HUES64 (cell line): Measurements from ENCODE around the gene PRSS1.
"Not testable (repeated sequence)": the region's sequence is repeated elsewhere in the genome, so short reads cannot be mapped to it uniquely, and the experiment has no call there.

ENCODE experiments used
- H3K27ac ChIP-seq: 2 replicates; pipeline ENCODE4 v1.7.0; 2013; ENCODE audit warnings: low read depth, low read length, inconsistent platforms
- H3K27me3 ChIP-seq: 2 replicates; pipeline ENCODE4 v1.6.1; 2013; ENCODE audit warnings: mild to moderate bottlenecking, low read length; ENCODE audit not compliant: insufficient read depth
- H3K36me3 ChIP-seq: 2 replicates; pipeline ENCODE4 v1.6.1; 2013; ENCODE audit warnings: mild to moderate bottlenecking, low read length; ENCODE audit not compliant: insufficient read depth
- H3K4me1 ChIP-seq: 2 replicates; pipeline ENCODE4 v1.6.1; 2013; ENCODE audit warnings: mild to moderate bottlenecking, low read length, moderate library complexity; ENCODE audit not compliant: insufficient read depth
- H3K4me3 ChIP-seq: 2 replicates; pipeline ENCODE4 v1.5.1; 2013; ENCODE audit warnings: mild to moderate bottlenecking, low read length, moderate library complexity
- H3K9ac ChIP-seq: 2 replicates; pipeline ENCODE4 v1.6.1; 2013; ENCODE audit warnings: mild to moderate bottlenecking, low read depth, low read length
- H3K9me3 ChIP-seq: 2 replicates; pipeline ENCODE4 v1.6.1; 2013; ENCODE audit warnings: low read depth, low read length; ENCODE audit not compliant: insufficient read depth
- WGBS: fragments of 150-250, 120-280 bp; methylation state at CpG from one replicate; pipeline ENCODE4 v1.1.7; 2013; ENCODE audit warnings: missing lambda C conversion rate; 5-methylcytosine and 5-hydroxymethylcytosine counted together

PRSS1 gene

DNA sequence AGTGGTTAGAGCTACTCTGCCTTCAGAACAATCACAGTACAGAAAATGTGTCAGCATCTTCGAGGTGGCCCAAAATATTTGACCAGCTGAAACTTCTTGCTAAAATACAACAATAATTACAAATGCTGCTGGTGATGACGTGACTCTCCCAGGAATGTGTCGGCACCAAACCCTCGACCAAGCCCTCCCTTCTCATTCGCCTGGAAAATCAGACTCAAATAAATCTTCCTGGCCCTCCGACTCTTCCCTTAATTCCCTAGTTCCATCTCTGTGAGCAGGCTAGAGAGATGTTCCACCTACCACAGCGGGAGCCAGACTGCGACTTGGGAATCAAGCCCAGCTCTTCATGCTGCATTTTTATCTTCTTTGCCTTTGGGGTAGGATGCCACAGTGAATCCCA is 25.6 kb downstream of the PRSS1 start:
- Histone ChIP-seq H3K9me3 (no peaks in the 10 kb centered on the region), H3K27me3 (no peaks in the 10 kb centered on the region), H3K4me3 (no peak overlapping the region), H3K27ac (no peak overlapping the region), H3K4me1 (no peaks in the 10 kb centered on the region), H3K36me3 (no peaks in the 10 kb centered on the region), H3K9ac (no peak overlapping the region)
- WGBS, result 69% methylated on average over 8 of the region's 8 CpGs

DNA sequence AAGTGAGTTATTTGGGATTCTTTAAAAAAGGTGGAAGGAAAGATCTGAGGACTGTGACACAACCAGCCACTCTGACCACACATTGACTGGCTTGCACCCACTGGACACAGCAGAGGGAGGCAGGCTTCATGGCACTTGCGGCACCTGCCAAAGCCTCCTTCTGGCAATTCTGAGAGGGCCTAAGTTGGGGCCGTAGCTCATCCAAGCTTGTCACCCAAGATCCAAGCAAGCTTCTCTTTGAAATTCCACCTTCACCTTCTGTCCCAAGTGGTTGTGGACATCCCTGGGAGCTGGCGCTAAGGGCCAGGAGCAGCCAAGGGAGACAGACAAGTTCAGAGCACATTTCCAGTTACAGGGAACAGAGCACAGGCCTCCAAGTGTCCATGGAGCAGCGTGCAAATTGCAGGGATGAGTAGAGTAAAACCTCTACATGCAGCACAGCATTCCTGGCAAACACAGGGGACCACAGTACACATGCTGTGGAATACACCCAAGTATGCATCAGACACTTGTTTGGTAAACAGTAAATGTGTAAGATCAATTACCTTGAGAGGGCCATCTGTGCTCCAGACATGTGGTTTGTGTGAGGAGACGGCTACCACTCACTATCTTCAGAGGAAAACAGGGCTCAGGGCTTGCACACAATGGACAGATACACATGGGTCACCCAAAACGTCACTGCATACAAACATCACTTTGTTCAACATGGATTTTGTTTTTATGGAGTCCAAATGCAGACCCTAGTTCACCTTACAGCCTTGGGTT is 26.3 kb downstream of the PRSS1 start:
- H3K9ac ChIP-seq, H3K4me1 ChIP-seq, H3K9me3 ChIP-seq, H3K27ac ChIP-seq, H3K36me3 ChIP-seq, H3K27me3 ChIP-seq, H3K4me3 ChIP-seq: not testable (repeated sequence)
- WGBS, result 77% methylated on average over 6 of the region's 6 CpGs

DNA sequence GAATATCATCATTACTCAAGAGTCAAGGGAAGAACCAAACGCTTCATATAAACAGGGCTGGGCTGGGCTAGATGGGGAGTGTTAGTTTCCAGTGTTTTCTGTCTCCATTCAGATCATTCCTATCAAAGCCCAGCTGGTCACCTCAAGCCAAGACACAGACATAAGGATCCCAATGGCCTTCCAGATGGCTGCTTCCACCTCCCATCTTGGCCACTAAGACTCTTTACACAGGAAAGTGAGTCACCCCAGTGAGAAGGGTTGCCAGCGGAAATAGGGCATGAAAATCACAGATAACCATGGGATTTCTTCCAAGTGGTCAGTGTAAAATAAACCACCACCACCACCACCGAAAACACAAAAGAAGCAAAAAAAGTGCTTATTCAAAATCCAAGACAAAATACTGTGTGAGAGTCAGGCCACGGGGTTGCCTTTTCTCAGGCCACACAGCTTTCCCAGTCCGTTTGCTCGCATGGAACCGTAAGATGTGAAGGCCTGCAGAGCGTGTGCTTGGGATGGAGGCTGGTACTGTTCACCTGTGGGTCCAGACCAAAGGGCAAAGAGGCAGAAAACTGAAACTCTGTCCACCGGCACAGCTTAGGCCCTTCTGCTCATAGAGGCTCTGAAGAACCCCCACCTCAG is 27.1 kb downstream of the PRSS1 start:
- no peak overlapping the region for H3K4me3 ChIP-seq
- H3K36me3 ChIP-seq, result no peaks in the 10 kb centered on the region
- no peaks in the 10 kb centered on the region for H3K27me3 ChIP-seq
- no peaks in the 10 kb centered on the region for H3K4me1 ChIP-seq
- H3K9me3 ChIP-seq, result no peaks in the 10 kb centered on the region
- no peak overlapping the region for H3K9ac ChIP-seq
- WGBS, result 79% methylated on average over 8 of the region's 9 CpGs
- H3K27ac ChIP-seq, result no peak overlapping the region

DNA sequence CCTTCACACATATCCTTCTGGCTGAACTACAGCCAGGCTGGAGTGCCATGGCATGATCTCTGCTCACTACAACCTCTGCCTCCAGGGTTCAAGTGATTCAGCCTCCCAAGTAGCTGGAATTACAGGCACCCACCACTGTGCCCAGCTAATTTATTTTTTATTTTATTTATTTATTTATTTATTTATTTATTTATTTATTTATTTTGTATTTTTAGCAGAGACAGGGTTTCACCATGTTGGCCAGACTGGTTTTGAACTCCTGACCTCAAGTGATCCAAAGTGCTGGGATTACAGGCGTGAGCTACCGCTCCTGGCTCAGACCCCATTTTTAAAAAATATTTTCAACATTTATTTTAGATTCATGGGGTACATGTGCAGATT is 27.6 kb downstream of the PRSS1 start:
- H3K4me3 ChIP-seq, H3K9ac ChIP-seq, H3K9me3 ChIP-seq, H3K36me3 ChIP-seq, H3K27me3 ChIP-seq, H3K27ac ChIP-seq, H3K4me1 ChIP-seq: not testable (repeated sequence)
- 100% methylated on average over 2 of the region's 2 CpGs for WGBS

DNA sequence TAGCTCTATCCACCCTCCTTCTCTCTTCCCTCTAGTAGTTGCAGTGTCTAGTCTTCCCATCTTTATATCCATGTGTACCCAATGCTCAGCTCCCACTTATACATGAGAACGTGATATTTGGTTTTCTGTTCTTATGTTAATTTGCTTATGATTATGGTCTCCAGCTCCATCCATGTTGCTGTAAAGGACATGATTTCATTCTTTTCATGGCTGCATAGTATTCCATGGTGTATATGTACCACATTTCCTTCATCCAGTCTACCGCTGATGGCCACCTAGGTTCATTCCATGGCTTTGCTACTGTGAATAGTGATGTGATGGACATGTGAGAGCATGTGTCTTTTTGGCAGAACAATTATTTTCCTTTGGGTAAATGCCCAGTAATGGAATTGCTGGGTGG is 28.0 kb downstream of the PRSS1 start:
- no peaks in the 10 kb centered on the region for H3K4me1 ChIP-seq
- 88% methylated on average over 1 of the region's 2 CpGs for WGBS
- no peaks in the 10 kb centered on the region for H3K27me3 ChIP-seq
- no peaks in the 10 kb centered on the region for H3K9me3 ChIP-seq
- H3K9ac ChIP-seq, result no peak overlapping the region
- no peak overlapping the region for H3K27ac ChIP-seq
- no peak overlapping the region for H3K4me3 ChIP-seq
- H3K36me3 ChIP-seq, result no peaks in the 10 kb centered on the region

DNA sequence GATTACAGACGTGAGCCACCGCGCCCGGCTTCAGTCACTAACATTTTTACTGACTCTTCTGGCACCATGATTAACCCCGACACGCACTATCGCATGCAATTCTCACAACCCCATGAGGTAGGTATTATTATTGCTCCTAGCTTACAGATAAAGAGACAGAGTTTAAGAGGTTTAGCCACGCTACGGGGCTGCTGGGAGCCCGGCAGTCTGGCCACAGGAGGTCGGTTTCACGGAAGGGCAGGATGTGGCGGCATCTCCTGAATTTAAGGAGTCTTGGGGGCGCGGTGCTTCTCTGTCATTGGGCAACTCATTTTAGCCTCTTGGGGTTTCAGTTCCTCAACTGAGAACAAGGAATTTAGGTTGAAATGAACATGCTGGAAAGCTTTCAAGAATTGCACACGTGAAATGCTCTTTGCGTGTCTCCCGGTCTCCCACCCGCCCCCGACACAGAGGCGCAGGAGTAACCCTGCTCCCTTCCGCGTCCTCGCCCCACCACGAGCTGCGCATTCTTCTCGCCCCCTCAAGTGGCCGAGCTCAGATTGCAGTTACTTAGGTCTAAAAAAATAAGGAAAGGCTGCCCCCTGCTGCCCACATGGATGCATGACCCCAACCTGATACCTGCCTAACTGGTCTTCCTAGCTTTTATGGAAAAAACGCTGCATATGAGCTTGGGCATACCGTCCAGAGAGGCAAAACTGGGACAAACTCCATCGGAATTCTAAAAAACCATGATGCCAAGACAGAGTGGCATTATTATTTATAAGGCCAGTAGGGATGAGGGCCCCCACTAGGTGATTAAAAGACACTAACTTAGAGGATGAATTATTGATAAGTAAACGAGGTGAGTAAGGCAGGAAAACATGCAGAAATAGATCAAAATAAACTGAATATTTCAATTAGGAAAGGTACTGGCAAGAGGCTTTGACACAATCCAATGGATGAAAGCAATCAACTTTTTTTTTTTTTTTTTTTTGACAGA is 33.9 kb downstream of the PRSS1 start:
- no peaks in the 10 kb centered on the region for H3K4me1 ChIP-seq
- H3K9ac ChIP-seq, result no peak overlapping the region
- WGBS, result 28% methylated on average over 31 of the region's 32 CpGs
- no peaks in the 10 kb centered on the region for H3K27me3 ChIP-seq
- no peak overlapping the region for H3K27ac ChIP-seq
- H3K9me3 ChIP-seq, result no peaks in the 10 kb centered on the region
- peak overlapping the region; percentile 52 for H3K4me3 ChIP-seq
- no peaks in the 10 kb centered on the region for H3K36me3 ChIP-seq

DNA sequence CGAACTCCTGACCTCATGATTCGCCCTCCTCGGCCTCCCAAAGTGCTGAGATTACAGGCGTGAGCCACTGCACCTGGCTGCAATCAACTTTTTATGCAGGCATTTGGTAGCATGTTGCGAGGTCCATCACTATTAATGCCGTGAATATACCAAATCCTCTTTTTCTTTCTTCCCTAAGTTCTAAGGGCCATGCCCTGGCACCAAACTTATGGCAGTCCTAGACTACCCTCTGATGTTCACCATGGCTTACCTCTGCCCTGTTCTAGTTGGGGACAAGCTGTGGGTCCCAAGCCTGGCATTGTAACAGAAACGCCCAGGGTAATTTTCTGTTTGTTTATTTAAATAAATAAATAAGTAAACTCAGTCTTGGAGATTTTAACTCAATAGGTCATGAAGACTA is 34.8 kb downstream of the PRSS1 start:
- 94% methylated on average over 6 of the region's 7 CpGs for WGBS
- Histone ChIP-seq H3K27me3 (no peaks in the 10 kb centered on the region), H3K9ac (no peak overlapping the region)

DNA sequence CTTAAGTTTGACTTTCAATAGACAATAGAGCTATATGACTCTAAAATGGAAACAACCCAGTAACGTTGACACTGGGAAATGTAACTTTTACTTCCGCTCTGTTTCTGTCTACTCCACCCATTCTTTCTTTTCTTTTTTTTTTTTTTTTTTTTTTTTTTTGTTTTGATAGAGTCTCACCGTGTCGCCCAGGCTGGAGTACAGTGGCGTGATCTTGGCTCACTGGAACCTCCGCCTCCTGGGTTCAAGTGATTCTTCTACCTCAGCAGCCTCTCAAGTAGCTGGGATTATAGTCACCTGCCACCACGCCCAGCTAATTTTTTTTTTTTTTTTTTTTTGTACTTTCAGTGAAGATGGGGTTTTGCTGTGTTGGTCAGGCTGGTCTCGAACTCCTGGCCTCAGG is 35.4 kb downstream of the PRSS1 start:
- WGBS, result 99% methylated on average over 6 of the region's 8 CpGs
- Histone ChIP-seq H3K4me1 (no peaks in the 10 kb centered on the region), H3K4me3 (no peak overlapping the region), H3K9me3 (no peaks in the 10 kb centered on the region), H3K36me3 (no peaks in the 10 kb centered on the region), H3K27me3 (no peaks in the 10 kb centered on the region), H3K27ac (no peak overlapping the region), H3K9ac (no peak overlapping the region)

More for the DNA sequence above, 34.8 kb downstream of the PRSS1 start:
- Histone ChIP-seq H3K9me3 (no peaks in the 10 kb centered on the region), H3K36me3 (no peaks in the 10 kb centered on the region), H3K4me1 (no peaks in the 10 kb centered on the region), H3K4me3 (no peak overlapping the region), H3K27ac (no peak overlapping the region)

DNA sequence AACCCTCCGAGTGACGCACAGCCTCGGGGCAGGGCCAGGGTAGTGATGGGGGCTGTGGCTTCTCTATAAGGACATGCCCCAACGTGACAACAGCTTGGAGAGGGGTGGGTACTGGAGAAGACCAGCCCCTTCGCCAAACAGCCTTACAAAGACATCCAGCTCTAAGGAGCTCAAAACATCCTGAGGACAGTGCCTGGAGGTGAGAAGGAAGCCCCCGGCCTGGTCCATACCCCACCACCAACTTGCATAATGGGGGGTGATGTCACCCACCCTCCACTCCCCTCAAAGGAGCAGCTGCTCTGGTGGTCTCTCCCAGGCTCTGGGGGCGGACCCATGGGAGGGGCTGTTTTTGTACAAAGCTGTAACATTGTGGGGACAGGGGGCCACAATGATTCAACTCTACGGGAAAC is 36.6 kb downstream of the PRSS1 start:
- H3K27me3 ChIP-seq, result no peaks in the 10 kb centered on the region
- no peak overlapping the region for H3K4me3 ChIP-seq
- no peaks in the 10 kb centered on the region for H3K36me3 ChIP-seq
- no peaks in the 10 kb centered on the region for H3K9me3 ChIP-seq
- no peaks in the 10 kb centered on the region for H3K4me1 ChIP-seq
- H3K27ac ChIP-seq, result no peak overlapping the region
- WGBS, result 80% methylated on average over 5 of the region's 8 CpGs
- no peak overlapping the region for H3K9ac ChIP-seq

DNA sequence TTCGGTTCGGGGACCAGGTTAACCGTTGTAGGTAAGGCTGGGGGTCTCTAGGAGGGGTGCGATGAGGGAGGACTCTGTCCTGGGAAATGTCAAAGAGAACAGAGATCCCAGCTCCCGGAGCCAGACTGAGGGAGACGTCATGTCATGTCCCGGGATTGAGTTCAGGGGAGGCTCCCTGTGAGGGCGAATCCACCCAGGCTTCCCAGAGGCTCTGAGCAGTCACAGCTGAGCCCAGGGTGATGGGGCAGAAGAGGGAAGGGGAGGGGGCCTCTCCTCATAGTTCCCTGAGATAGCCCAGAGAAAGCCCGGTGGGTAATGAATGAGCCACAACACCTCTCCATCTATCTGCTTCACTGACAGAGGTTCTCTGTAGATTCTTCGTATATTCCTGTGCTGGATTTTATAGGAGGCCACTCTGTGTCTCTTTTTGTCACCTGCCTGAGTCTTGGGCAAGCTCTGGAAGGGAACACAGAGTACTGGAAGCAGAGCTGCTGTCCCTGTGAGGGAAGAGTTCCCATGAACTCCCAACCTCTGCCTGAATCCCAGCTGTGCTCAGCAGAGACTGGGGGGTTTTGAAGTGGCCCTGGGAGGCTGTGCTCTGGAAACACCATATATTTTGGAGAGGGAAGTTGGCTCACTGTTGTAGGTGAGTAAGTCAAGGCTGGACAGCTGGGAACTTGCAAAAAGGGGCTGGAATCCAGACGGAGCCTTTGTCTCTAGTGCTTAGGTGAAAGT is 37.9 kb downstream of the PRSS1 start:
- Histone ChIP-seq H3K9me3 (no peaks in the 10 kb centered on the region), H3K9ac (no peak overlapping the region), H3K27me3 (no peaks in the 10 kb centered on the region), H3K36me3 (no peaks in the 10 kb centered on the region), H3K4me1 (no peaks in the 10 kb centered on the region), H3K4me3 (no peak overlapping the region), H3K27ac (no peak overlapping the region)
- 95% methylated on average over 11 of the region's 11 CpGs for WGBS
